Endothelial cell of umbilical vein (primary cell): ENCODE results near the gene RPL18. TPM values are rescaled to one million over a fixed set of nuclear protein-coding genes. Genes with fewer than 3 reads are reported as not detected.

Source experiments
- BruUV-seq: library from RNA; stranded (reverse); fragments of 400-500 nt; replicated peaks from 2 replicates; lab custom pipeline; 2021; lab: Mats Ljungman, UMichigan
- CTCF ChIA-PET: fragments of 300-600, 350-600 bp; sonication (Branson Sonifier 250); formaldehyde crosslinking; loops from one replicate; lab custom pipeline; 2021; ENCODE audit warnings: antibody characterized with exemption, inconsistent platforms; lab: Charles Lee
- POLR2A ChIA-PET: fragments of 300-600, 350-600 bp; sonication (Branson Sonifier 250); formaldehyde crosslinking; loops from one replicate; lab custom pipeline; 2021; ENCODE audit warnings: antibody characterized with exemption, inconsistent platforms; lab: Charles Lee
- DNase-seq: peaks from one replicate; pipeline ENCODE4 v3.0.0-alpha.2; 2011; ENCODE audit warnings: low read depth, low spot score
- FAIRE-seq: peaks from 2 replicates; lab custom pipeline; 2011; peaks lifted over from hg19 to GRCh38; lab: Jason Lieb, UNC
- H2AFZ ChIP-seq: 2 replicates; pipeline ENCODE4 v1.6.0; 2012; ENCODE audit warnings: low read depth, low read length, control low read depth, inconsistent platforms
- H3K27ac ChIP-seq: 2 replicates; pipeline ENCODE4 v1.5.1; 2011; ENCODE audit warnings: low read depth, mild to moderate bottlenecking, control low read depth, low read length, moderate library complexity; ENCODE audit not compliant: insufficient read depth
- H3K27me3 ChIP-seq, 2 experiments: 2 replicates each; pipeline versions ENCODE4 v1.6.0 to v1.6.1; 2011; ENCODE audit warnings: low read length in 2 of 2, mixed read lengths in 1 of 2; ENCODE audit not compliant: control insufficient read depth in 2 of 2, insufficient read depth in 2 of 2
- H3K36me3 ChIP-seq, 2 experiments: 2 replicates in 1 of 2; 3 replicates in 1 of 2; pipeline ENCODE4 v1.5.1; 2011; ENCODE audit warnings: low read length in 2 of 2, mild to moderate bottlenecking in 1 of 2, moderate library complexity in 1 of 2; ENCODE audit not compliant: control insufficient read depth in 2 of 2, insufficient read depth in 2 of 2; ENCODE audit errors: extremely low read depth in 1 of 2
- H3K4me1 ChIP-seq: 3 replicates; pipeline ENCODE4 v1.5.1; 2011; ENCODE audit warnings: mild to moderate bottlenecking, low read length; ENCODE audit not compliant: control insufficient read depth, insufficient read depth; ENCODE audit errors: extremely low read depth
- H3K4me2 ChIP-seq: 2 replicates; pipeline ENCODE4 v1.6.1; 2011; ENCODE audit warnings: low read length, control low read depth, mixed read lengths; ENCODE audit not compliant: insufficient read depth
- H3K4me3 ChIP-seq, 3 experiments: fragments of 200-600 bp in 1 of 3; sonication (generic), shearing (Covaris generic) in 1 of 3; replicated peaks in 1 of 3; 2 replicates each; pipeline ENCODE4 v1.5.1; 2011 to 2016; ENCODE audit warnings: control low read depth in 3 of 3, low read length in 3 of 3, mild to moderate bottlenecking in 2 of 3, inconsistent platforms in 1 of 3, low read depth in 1 of 3, moderate library complexity in 1 of 3; ENCODE audit not compliant: insufficient read depth in 1 of 3
- H3K79me2 ChIP-seq: 2 replicates; pipeline ENCODE4 v1.6.0; 2012; ENCODE audit warnings: low read length, inconsistent platforms; ENCODE audit not compliant: control insufficient read depth, insufficient read depth
- H3K9ac ChIP-seq: replicated peaks from 2 replicates; pipeline ENCODE3; 2011; ENCODE audit warnings: low read length, control low read depth; ENCODE audit not compliant: insufficient read depth; ENCODE audit errors: extremely low read depth
- H3K9me1 ChIP-seq: replicated peaks from 3 replicates; pipeline ENCODE4 v1.6.0; 2011; ENCODE audit warnings: mild to moderate bottlenecking, low read length; ENCODE audit not compliant: control insufficient read depth, insufficient read depth; ENCODE audit errors: extremely low read depth
- H3K9me3 ChIP-seq: replicated peaks from 2 replicates; pipeline ENCODE4 v1.5.1; 2012; ENCODE audit warnings: low read length, inconsistent platforms; ENCODE audit not compliant: control insufficient read depth, insufficient read depth
- H4K20me1 ChIP-seq: replicated peaks from 2 replicates; pipeline ENCODE3; 2011; ENCODE audit warnings: mild to moderate bottlenecking, low read length; ENCODE audit not compliant: control insufficient read depth, insufficient read depth; ENCODE audit errors: extremely low read depth
- CTCF ChIP-seq, 2 donors: IDR thresholded peaks; 1 replicate in 1 of 2; 2 replicates in 1 of 2; pipeline ENCODE4 v1.5.1; 2011; ENCODE audit warnings: low read length in 2 of 2, mild to moderate bottlenecking in 2 of 2, moderate library complexity in 2 of 2, control low read depth in 1 of 2, inconsistent platforms in 1 of 2, low read depth in 1 of 2; ENCODE audit not compliant: insufficient read depth in 1 of 2; ENCODE audit errors: extremely low read depth in 1 of 2
- EZH2 ChIP-seq: IDR thresholded peaks from 2 replicates; pipeline ENCODE4 v1.6.1; 2012; ENCODE audit warnings: borderline replicate concordance, low read depth, mild to moderate bottlenecking, moderate library complexity, low read length, inconsistent platforms; ENCODE audit not compliant: severe bottlenecking
- FOS ChIP-seq: IDR thresholded peaks from 2 replicates; pipeline ENCODE4 v1.6.1; 2011; ENCODE audit warnings: mild to moderate bottlenecking, low read length, moderate library complexity, borderline replicate concordance; ENCODE audit not compliant: insufficient read depth
- GATA2 ChIP-seq: IDR thresholded peaks from 2 replicates; pipeline ENCODE4 v1.7.0; 2011; ENCODE audit warnings: low read depth, mild to moderate bottlenecking, moderate library complexity, mixed read lengths, low read length; ENCODE audit not compliant: insufficient read length, insufficient read depth
- JUN ChIP-seq: IDR thresholded peaks from 2 replicates; pipeline ENCODE4 v1.6.1; 2011; ENCODE audit warnings: borderline replicate concordance, low read depth; ENCODE audit not compliant: insufficient read length, insufficient read depth
- MAX ChIP-seq: IDR thresholded peaks from 2 replicates; pipeline ENCODE4 v1.6.1; 2011; ENCODE audit not compliant: insufficient read depth, insufficient read length
- MYC ChIP-seq: IDR thresholded peaks from one replicate; pipeline ENCODE4 v1.6.1; 2011; ENCODE audit warnings: mild to moderate bottlenecking, low read depth, low read length
- POLR2A ChIP-seq: IDR thresholded peaks from 2 replicates; pipeline ENCODE4 v1.6.1; 2012; ENCODE audit warnings: low read depth, mild to moderate bottlenecking, control low read depth, low read length
- POLR2AphosphoS5 ChIP-seq: IDR thresholded peaks from 2 replicates; pipeline ENCODE4 v1.6.1; 2012; ENCODE audit warnings: low read depth, mild to moderate bottlenecking, control low read depth, low read length, moderate library complexity; ENCODE audit not compliant: insufficient read depth
- dilution Hi-C: fragments of 300-500 bp; cut with MboI; formaldehyde crosslinking; loops from one replicate; pipeline ENCODE4 v1.15.0; 2019; ENCODE audit warnings: low sequenced_read_pairs; ENCODE audit not compliant: extremely low pct_ligation_motif_present
- intact Hi-C: fragments of 100-400 bp; cut with micrococcal nuclease; formaldehyde crosslinking; loops from one replicate; pipeline ENCODE4 v1.10.0; 2022
- polyA plus RNA-seq, 4 experiments: library from polyadenylated mRNA; depleted of rRNA in 3 of 4; stranded (reverse) in 3 of 4; unstranded in 1 of 4; fragments of >200 nt; gene quantifications; 2 replicates each; pipeline versions ENCODE4 v1.2.1 to v1.2.3, GENCODE V29; 2011 to 2012; ENCODE audit warnings: missing spikeins in 1 of 4
- total RNA-seq: library from RNA; stranded (reverse); gene quantifications from 2 replicates; pipeline ENCODE4 v1.2.3, GENCODE V29; 2021

Gene RPL18
- total and polyA plus RNA-seq, 2 donors (not counting 3 experiments of a cell fraction or from before 2014, with no cell fraction given), result 1,407 to 2,154 TPM

- Histone ChIP-seq H3K36me3 (no peaks in the 10 kb centered on the region), H3K9me1 (no peaks in the 10 kb centered on the region), H3K27ac (no peak overlapping the region), H3K27me3 (no peaks in the 10 kb centered on the region), H4K20me1 (no peaks in the 10 kb centered on the region), H3K9ac (no peak overlapping the region), H3K4me2 (no peak overlapping the region), H3K79me2 (no peaks in the 10 kb centered on the region), H3K9me3 (no peaks in the 10 kb centered on the region), H3K4me3 (no peak overlapping the region), H3K4me1 (no peaks in the 10 kb centered on the region), H2AFZ (no peak overlapping the region)
- CTCF ChIA-PET, result no interaction called here
- BruUV-seq, result no TSS peak
- FAIRE-seq (no peak), DNase-seq (no peak)
- dilution Hi-C loops (no loop called here), intact Hi-C loops (no loop called here)
- TF ChIP-seq EZH2 (no peak), MYC (no peak), GATA2 (no peak)
- POLR2A ChIA-PET, result interaction anchor here (0.5 kb wide), 1 partner anchor 20 kb away, joined by 3 read pairs; no protein-coding TSS in a partner anchor
Observed at GRCh38 chr19:48663667-48664066, 44.7 kb upstream of the RPL18 start.

- dilution Hi-C loops (no loop called here), intact Hi-C loops (no loop called here)
- Histone ChIP-seq H3K9me3 (no peaks in the 10 kb centered on the region), H3K79me2 (no peaks in the 10 kb centered on the region), H4K20me1 (no peaks in the 10 kb centered on the region), H3K9ac (no peak overlapping the region), H3K4me3 (no peak overlapping the region), H3K27me3 (peaks cover 0 to 2% of the 10 kb centered on the region in 2 experiments), H3K4me1 (peaks cover 2% of the 10 kb centered on the region), H3K4me2 (no peak overlapping the region), H3K36me3 (no peaks in the 10 kb centered on the region), H3K9me1 (no peaks in the 10 kb centered on the region), H3K27ac (no peak overlapping the region), H2AFZ (no peak overlapping the region)
- POLR2A ChIA-PET, result no interaction called here
- FAIRE-seq, result no peak
- BruUV-seq, result no TSS peak
- no peak for DNase-seq
- no peak for TF ChIP-seq MAX
- TF ChIP-seq EZH2, result no peak
- TF ChIP-seq POLR2AphosphoS5, result no peak
- TF ChIP-seq JUN, result no peak
- no peak for TF ChIP-seq POLR2A
- no peak for TF ChIP-seq MYC
- TF ChIP-seq GATA2, result no peak
- TF ChIP-seq FOS, result no peak
- TF ChIP-seq CTCF (IDR thresholded peaks at IDR 0.05; ENCODE audit: extremely low read depth in 1 of 2, insufficient read depth in 1 of 2, low read depth in 1 of 2, low read length in 2 of 2), result no peak
- CTCF ChIA-PET, result no interaction called here
Observed at GRCh38 chr19:48661711-48662090, 42.7 kb upstream of the RPL18 start.
